ENCODE data around the gene HYAL1. TPM values are rescaled to one million over a fixed set of nuclear protein-coding genes. Genes with fewer than 3 reads are reported as not detected.

Gene HYAL1
- total RNA-seq, 4 donors from 2014 or later: 1.8 to 13.8 (median 3.8) TPM

DNA sequence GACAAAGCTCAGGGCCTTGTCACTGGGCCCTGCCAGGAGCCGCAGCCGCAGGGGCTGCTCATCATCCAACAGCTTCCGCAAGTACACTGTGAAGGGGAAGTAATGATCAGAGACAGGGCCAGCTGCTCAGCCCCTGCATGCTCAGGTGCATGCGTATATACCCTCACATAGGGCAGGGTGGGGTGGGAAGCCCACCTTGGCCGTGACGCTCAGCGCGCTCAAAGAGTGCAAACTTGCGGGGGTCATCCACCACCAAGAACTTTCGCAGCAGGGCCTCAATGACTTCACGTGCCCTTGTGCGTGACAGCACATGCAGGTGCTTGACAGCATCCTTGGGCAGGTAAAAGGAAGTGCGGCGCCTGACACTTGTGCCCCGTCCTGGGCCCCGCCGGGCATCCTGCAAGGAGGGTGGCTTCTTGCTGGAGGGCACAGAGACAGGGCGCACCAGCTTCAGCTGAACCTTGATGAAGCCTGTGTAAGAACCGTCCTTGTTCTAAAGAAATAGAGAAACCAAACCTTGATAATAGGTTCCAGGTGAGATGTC is 28.1 kb upstream of the HYAL1 start:
- in situ Hi-C loops (cut with MboI; ENCODE audit: low pct_ligation_motif_present in 1 of 4, low pct_unique_long_range_greater_than_20kb in 1 of 4, low sequenced_read_pairs in 3 of 4): no loop called here
- H3K36me3 ChIP-seq: peaks cover 0 to 22% (median 5%) of the 10 kb centered on the region in 4 donors

DNA sequence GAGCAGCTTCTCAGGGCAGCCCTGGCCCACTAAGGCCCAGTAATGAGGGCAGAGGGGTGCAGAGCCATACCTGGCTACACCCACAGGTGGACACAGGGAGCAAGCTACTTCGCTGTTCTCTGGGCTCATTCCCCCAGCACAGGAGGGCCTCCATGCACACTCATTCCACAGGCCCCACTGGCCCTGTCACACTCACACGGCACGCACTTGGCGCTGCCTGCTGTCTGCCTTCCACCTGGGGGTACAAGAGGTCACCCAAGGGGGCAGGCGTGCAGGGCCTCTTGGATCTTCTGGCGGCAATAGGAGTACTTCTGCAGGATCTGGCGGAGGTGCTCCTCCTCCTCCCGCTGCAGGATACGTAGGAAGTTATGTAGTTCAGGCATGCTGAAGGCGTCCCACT is 27.0 kb upstream of the HYAL1 start:
- WGBS, 2 donors (ENCODE audit: low coverage in 1 of 2): 93% methylated on average over 10 of the region's 10 CpGs; no CpG with 5 or more reads in 1 of the 2 donors
- H3K27ac ChIP-seq: no peak overlapping the region
- H3K27me3 ChIP-seq: no peaks in the 10 kb centered on the region
- DNase-seq: no peak
- intact Hi-C loops (cut with DNase I; ENCODE audit: low total_unique reads) (loop anchor here (10.0 kb wide), 1 partner anchor 1954 kb away; the partner anchor contains the start of gene GLYCTK), in situ Hi-C loops (cut with MboI; ENCODE audit: low pct_ligation_motif_present in 1 of 4, low pct_unique_long_range_greater_than_20kb in 1 of 4, low sequenced_read_pairs in 3 of 4) (no loop called here)
- TF ChIP-seq, protein P1, sequence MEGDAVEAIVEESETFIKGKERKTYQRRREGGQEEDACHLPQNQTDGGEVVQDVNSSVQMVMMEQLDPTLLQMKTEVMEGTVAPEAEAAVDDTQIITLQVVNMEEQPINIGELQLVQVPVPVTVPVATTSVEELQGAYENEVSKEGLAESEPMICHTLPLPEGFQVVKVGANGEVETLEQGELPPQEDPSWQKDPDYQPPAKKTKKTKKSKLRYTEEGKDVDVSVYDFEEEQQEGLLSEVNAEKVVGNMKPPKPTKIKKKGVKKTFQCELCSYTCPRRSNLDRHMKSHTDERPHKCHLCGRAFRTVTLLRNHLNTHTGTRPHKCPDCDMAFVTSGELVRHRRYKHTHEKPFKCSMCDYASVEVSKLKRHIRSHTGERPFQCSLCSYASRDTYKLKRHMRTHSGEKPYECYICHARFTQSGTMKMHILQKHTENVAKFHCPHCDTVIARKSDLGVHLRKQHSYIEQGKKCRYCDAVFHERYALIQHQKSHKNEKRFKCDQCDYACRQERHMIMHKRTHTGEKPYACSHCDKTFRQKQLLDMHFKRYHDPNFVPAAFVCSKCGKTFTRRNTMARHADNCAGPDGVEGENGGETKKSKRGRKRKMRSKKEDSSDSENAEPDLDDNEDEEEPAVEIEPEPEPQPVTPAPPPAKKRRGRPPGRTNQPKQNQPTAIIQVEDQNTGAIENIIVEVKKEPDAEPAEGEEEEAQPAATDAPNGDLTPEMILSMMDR (IDR thresholded peaks at IDR 0.05): no peak
- TF ChIP-seq POLR2AphosphoS5 (IDR thresholded peaks at IDR 0.05) (no peak), POLR2A (IDR thresholded peaks at IDR 0.05) (no peak), EP300 (IDR thresholded peaks at IDR 0.05; ENCODE audit: low read depth) (no peak)
- peaks cover 18 to 44% (median 39%) of the 10 kb centered on the region in 4 donors for H3K4me1 ChIP-seq
- H3K4me3 ChIP-seq: no peak overlapping the region
- no peaks in the 10 kb centered on the region for H3K9me3 ChIP-seq
- H3K36me3 ChIP-seq: peaks cover 0 to 22% (median 5%) of the 10 kb centered on the region in 4 donors

More for the DNA sequence above, 28.1 kb upstream of the HYAL1 start:
- 96 to 100% methylated on average over 1 to 19 of the region's 19 CpGs for WGBS, 2 donors (ENCODE audit: low coverage in 1 of 2)
- no peak for DNase-seq
- no peak overlapping the region for H3K4me3 ChIP-seq
- H3K27ac ChIP-seq: no peak overlapping the region
- TF ChIP-seq POLR2AphosphoS5 (IDR thresholded peaks at IDR 0.05) (no peak), POLR2A (IDR thresholded peaks at IDR 0.05) (no peak), EP300 (IDR thresholded peaks at IDR 0.05; ENCODE audit: low read depth) (no peak)
- TF ChIP-seq, protein P1 (IDR thresholded peaks at IDR 0.05): no peak
- no peaks in the 10 kb centered on the region for H3K27me3 ChIP-seq
- H3K9me3 ChIP-seq: no peaks in the 10 kb centered on the region
- intact Hi-C loops (cut with DNase I; ENCODE audit: low total_unique reads): loop anchor here (10.0 kb wide), 1 partner anchor 1953 kb away; the partner anchor contains the start of gene GLYCTK
- H3K4me1 ChIP-seq: peaks cover 28 to 54% (median 50%) of the 10 kb centered on the region in 4 donors

DNA sequence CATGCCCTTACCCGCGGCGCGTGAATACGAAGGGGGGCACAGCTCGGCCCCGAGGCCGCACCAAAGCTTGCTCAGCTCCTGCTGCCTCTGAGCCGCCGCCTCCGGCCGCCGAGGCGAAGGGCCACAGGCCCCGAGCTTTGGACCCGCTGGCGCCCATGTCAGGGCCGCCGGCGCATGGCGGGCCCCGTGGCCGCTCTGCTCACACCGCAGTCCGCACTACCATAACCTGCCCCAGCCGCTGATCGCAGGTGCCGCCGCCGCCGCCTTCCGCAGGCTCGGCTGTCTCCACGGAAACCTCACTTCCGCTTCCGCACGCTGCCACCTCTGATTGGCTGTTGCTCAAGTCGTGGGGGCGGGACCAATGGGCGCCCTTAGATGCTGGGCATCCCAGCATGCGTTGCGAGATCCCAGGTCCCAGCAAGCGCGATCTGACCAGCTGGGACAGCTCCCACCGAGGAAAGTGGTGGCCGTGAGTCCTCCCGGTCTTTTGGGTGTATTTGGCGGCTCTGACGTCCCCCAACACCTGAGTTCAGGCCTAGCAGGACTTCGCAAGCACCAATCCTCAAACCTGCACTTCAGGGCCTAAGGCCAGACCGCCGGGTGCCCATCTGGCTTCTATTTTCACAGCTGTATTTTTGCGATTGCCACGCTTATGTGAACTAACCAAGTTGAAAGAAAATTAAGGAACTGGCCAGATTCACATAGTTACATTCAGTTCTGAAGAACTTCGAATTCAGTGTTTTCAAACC is 24.7 kb upstream of the HYAL1 start, which contains the start of gene TUSC2:
Gene TUSC2 (minus strand): TSS at position 281 of the 749 bp plus-strand sequence. CDS start 124 bp downstream, at position 157.
- peaks cover 0 to 22% (median 5%) of the 10 kb centered on the region in 4 donors for H3K36me3 ChIP-seq
- H3K27ac ChIP-seq: peak within 1 kb of the TSS; percentile 89 to 93 (median 90)
- no peaks in the 10 kb centered on the region for H3K9me3 ChIP-seq
- WGBS, 2 donors (ENCODE audit: low coverage in 1 of 2): 0 to 2% methylated on average over 1 to 52 of the region's 55 CpGs
- peak; percentile 87 for TF ChIP-seq POLR2A (IDR thresholded peaks at IDR 0.05)
- peak; percentile 90 to 94 (median 94) for TF ChIP-seq POLR2AphosphoS5 (IDR thresholded peaks at IDR 0.05)
- TF ChIP-seq, protein P1 (IDR thresholded peaks at IDR 0.05): no peak
- TF ChIP-seq EP300 (IDR thresholded peaks at IDR 0.05; ENCODE audit: low read depth): no peak
- peaks cover 8 to 32% (median 25%) of the 10 kb centered on the region in 4 donors for H3K4me1 ChIP-seq
- intact Hi-C loops (cut with DNase I; ENCODE audit: low total_unique reads): no loop called here
- in situ Hi-C loops (cut with MboI; ENCODE audit: low pct_ligation_motif_present in 1 of 4, low pct_unique_long_range_greater_than_20kb in 1 of 4, low sequenced_read_pairs in 3 of 4): no loop called here
- H3K4me3 ChIP-seq: peak within 1 kb of the TSS; percentile 74 to 99 (median 98)
- peak; percentile 99 for DNase-seq
- no peaks in the 10 kb centered on the region for H3K27me3 ChIP-seq

DNA sequence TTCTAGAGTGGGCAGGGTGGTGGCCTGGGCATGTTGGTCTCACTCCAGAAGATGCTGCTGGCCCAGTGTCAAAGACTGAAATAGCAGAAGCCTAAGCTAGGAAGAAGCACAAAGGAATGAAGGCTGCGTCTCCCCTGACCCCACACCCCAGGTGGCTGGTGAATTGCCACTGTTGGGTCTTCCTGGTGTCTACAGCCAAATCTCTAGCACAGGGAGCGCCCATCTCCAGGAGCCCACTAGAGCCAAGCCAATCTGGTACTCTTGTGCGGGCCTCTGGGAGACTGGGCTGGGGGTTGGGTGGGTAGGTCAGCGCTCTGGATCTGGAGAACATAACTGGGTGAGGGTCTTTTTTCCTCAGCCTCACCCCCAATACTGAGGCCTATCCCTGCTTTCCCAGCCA is 23.8 kb upstream of the HYAL1 start:
- in situ Hi-C loops (cut with MboI; ENCODE audit: low pct_ligation_motif_present in 1 of 4, low pct_unique_long_range_greater_than_20kb in 1 of 4, low sequenced_read_pairs in 3 of 4) (no loop called here), intact Hi-C loops (cut with DNase I; ENCODE audit: low total_unique reads) (no loop called here)
- peaks cover 0 to 22% (median 5%) of the 10 kb centered on the region in 4 donors for H3K36me3 ChIP-seq
- no peaks in the 10 kb centered on the region for H3K9me3 ChIP-seq
- H3K27ac ChIP-seq: peak overlapping the region; percentile 89 to 93 (median 90)
- no peak for DNase-seq
- H3K27me3 ChIP-seq: no peaks in the 10 kb centered on the region
- H3K4me3 ChIP-seq: peak overlapping the region; percentile 74 to 99 (median 98)
- H3K4me1 ChIP-seq: peaks cover 9 to 40% (median 31%) of the 10 kb centered on the region in 4 donors
- WGBS, 2 donors (ENCODE audit: low coverage in 1 of 2): 79% methylated on average over 4 of the region's 4 CpGs; no CpG with 5 or more reads in 1 of the 2 donors
- TF ChIP-seq POLR2AphosphoS5 (IDR thresholded peaks at IDR 0.05) (no peak), POLR2A (IDR thresholded peaks at IDR 0.05) (no peak), EP300 (IDR thresholded peaks at IDR 0.05; ENCODE audit: low read depth) (no peak)
- TF ChIP-seq, protein P1 (IDR thresholded peaks at IDR 0.05): no peak

All from transverse colon (tissue), 4 donors.